ENCODE measurements around the gene TEPSIN. TPM values are rescaled to one million over a fixed set of nuclear protein-coding genes. Genes with fewer than 3 reads are reported as not detected.

The TEPSIN gene
- polyA plus RNA-seq, 4 donors: 19.3 to 89.9 (median 36.0) TPM

GRCh38 chr17:81210466-81210865, 28.4 kb downstream of the TEPSIN start:
- H3K9me3 ChIP-seq (ENCODE audit: control insufficient read depth in 2 of 2, insufficient read depth in 1 of 2, low read depth in 1 of 2, low read length in 1 of 2): no peaks in the 10 kb centered on the region
- H3K36me3 ChIP-seq (ENCODE audit: control insufficient read depth in 3 of 3, insufficient read depth in 2 of 3, low read depth in 1 of 3, low read length in 3 of 3): peaks cover 0 to 37% (median 0%) of the 10 kb centered on the region in 3 donors
- FAIRE-seq: no peak

GRCh38 chr17:81209141-81209540, 29.7 kb downstream of the TEPSIN start:
- Histone ChIP-seq H3K27me3 (ENCODE audit: control insufficient read depth in 3 of 3, insufficient read depth in 3 of 3, low read length in 3 of 3) (no peaks in the 10 kb centered on the region), H3K4me1 (ENCODE audit: control insufficient read depth in 3 of 3, insufficient read depth in 2 of 3, low read depth in 1 of 3, low read length in 2 of 3) (no peaks in the 10 kb centered on the region), H3K9me3 (ENCODE audit: control insufficient read depth in 2 of 2, insufficient read depth in 1 of 2, low read depth in 1 of 2, low read length in 1 of 2) (no peaks in the 10 kb centered on the region), H3K4me3 (ENCODE audit: low read depth in 1 of 3, low read length in 3 of 3) (no peak overlapping the region), H3K36me3 (ENCODE audit: control insufficient read depth in 3 of 3, insufficient read depth in 2 of 3, low read depth in 1 of 3, low read length in 3 of 3) (peaks cover 0 to 40% (median 0%) of the 10 kb centered on the region in 3 donors), H3K27ac (ENCODE audit: low read depth in 1 of 3, low read length in 2 of 3) (no peak overlapping the region)
- 96 to 97% (median 96%) methylated on average over 13 to 16 of the region's 16 CpGs for WGBS, 3 donors
- FAIRE-seq (no peak), DNase-seq (no peak)

More at GRCh38 chr17:81210466-81210865, 28.4 kb downstream of the TEPSIN start:
- Histone ChIP-seq H3K27me3 (ENCODE audit: control insufficient read depth in 3 of 3, insufficient read depth in 3 of 3, low read length in 3 of 3) (no peaks in the 10 kb centered on the region), H3K4me1 (ENCODE audit: control insufficient read depth in 3 of 3, insufficient read depth in 2 of 3, low read depth in 1 of 3, low read length in 2 of 3) (no peaks in the 10 kb centered on the region), H3K27ac (ENCODE audit: low read depth in 1 of 3, low read length in 2 of 3) (no peak overlapping the region), H3K4me3 (ENCODE audit: low read depth in 1 of 3, low read length in 3 of 3) (no peak overlapping the region)
- DNase-seq: no peak
- WGBS, 3 donors: 76 to 88% (median 81%) methylated on average over 10 of the region's 10 CpGs

- Histone ChIP-seq H3K36me3 (ENCODE audit: control insufficient read depth in 3 of 3, insufficient read depth in 2 of 3, low read depth in 1 of 3, low read length in 3 of 3) (peaks cover 0 to 43% (median 0%) of the 10 kb centered on the region in 3 donors), H3K9me3 (ENCODE audit: control insufficient read depth in 2 of 2, insufficient read depth in 1 of 2, low read depth in 1 of 2, low read length in 1 of 2) (no peaks in the 10 kb centered on the region), H3K4me3 (ENCODE audit: low read depth in 1 of 3, low read length in 3 of 3) (no peak overlapping the region), H3K4me1 (ENCODE audit: control insufficient read depth in 3 of 3, insufficient read depth in 2 of 3, low read depth in 1 of 3, low read length in 2 of 3) (no peaks in the 10 kb centered on the region), H3K27ac (ENCODE audit: low read depth in 1 of 3, low read length in 2 of 3) (no peak overlapping the region), H3K27me3 (ENCODE audit: control insufficient read depth in 3 of 3, insufficient read depth in 3 of 3, low read length in 3 of 3) (no peaks in the 10 kb centered on the region)
- DNase-seq (no peak), FAIRE-seq (no peak)
- WGBS, 3 donors: 94 to 96% (median 95%) methylated on average over 9 to 10 of the region's 10 CpGs
Observed at GRCh38 chr17:81208651-81209050, 30.2 kb downstream of the TEPSIN start.

GRCh38 chr17:81207610-81208581, 31.0 kb downstream of the TEPSIN start:
- 84 to 87% (median 84%) methylated on average over 20 to 21 of the region's 21 CpGs for WGBS, 3 donors
- no peaks in the 10 kb centered on the region for H3K4me1 ChIP-seq (ENCODE audit: control insufficient read depth in 3 of 3, insufficient read depth in 2 of 3, low read depth in 1 of 3, low read length in 2 of 3)
- H3K27me3 ChIP-seq (ENCODE audit: control insufficient read depth in 3 of 3, insufficient read depth in 3 of 3, low read length in 3 of 3): no peaks in the 10 kb centered on the region
- DNase-seq: no peak
- H3K36me3 ChIP-seq (ENCODE audit: control insufficient read depth in 3 of 3, insufficient read depth in 2 of 3, low read depth in 1 of 3, low read length in 3 of 3): peaks cover 0 to 51% (median 0%) of the 10 kb centered on the region in 3 donors
- FAIRE-seq: no peak
- no peak overlapping the region for H3K27ac ChIP-seq (ENCODE audit: low read depth in 1 of 3, low read length in 2 of 3)
- H3K9me3 ChIP-seq (ENCODE audit: control insufficient read depth in 2 of 2, insufficient read depth in 1 of 2, low read depth in 1 of 2, low read length in 1 of 2): no peaks in the 10 kb centered on the region
- H3K4me3 ChIP-seq (ENCODE audit: low read depth in 1 of 3, low read length in 3 of 3): no peak overlapping the region

GRCh38 chr17:81206657-81207056, 32.2 kb downstream of the TEPSIN start:
- Histone ChIP-seq H3K4me3 (ENCODE audit: low read depth in 1 of 3, low read length in 3 of 3) (no peak overlapping the region), H3K27me3 (ENCODE audit: control insufficient read depth in 3 of 3, insufficient read depth in 3 of 3, low read length in 3 of 3) (no peaks in the 10 kb centered on the region), H3K36me3 (ENCODE audit: control insufficient read depth in 3 of 3, insufficient read depth in 2 of 3, low read depth in 1 of 3, low read length in 3 of 3) (peaks cover 0 to 54% (median 0%) of the 10 kb centered on the region in 3 donors), H3K4me1 (ENCODE audit: control insufficient read depth in 3 of 3, insufficient read depth in 2 of 3, low read depth in 1 of 3, low read length in 2 of 3) (no peaks in the 10 kb centered on the region), H3K9me3 (ENCODE audit: control insufficient read depth in 2 of 2, insufficient read depth in 1 of 2, low read depth in 1 of 2, low read length in 1 of 2) (no peaks in the 10 kb centered on the region), H3K27ac (ENCODE audit: low read depth in 1 of 3, low read length in 2 of 3) (no peak overlapping the region)
- FAIRE-seq (no peak), DNase-seq (no peak)
- 94 to 96% (median 94%) methylated on average over 12 of the region's 12 CpGs for WGBS, 3 donors

- Histone ChIP-seq H3K4me1 (ENCODE audit: control insufficient read depth in 3 of 3, insufficient read depth in 2 of 3, low read depth in 1 of 3, low read length in 2 of 3) (no peaks in the 10 kb centered on the region), H3K27ac (ENCODE audit: low read depth in 1 of 3, low read length in 2 of 3) (no peak overlapping the region), H3K36me3 (ENCODE audit: control insufficient read depth in 3 of 3, insufficient read depth in 2 of 3, low read depth in 1 of 3, low read length in 3 of 3) (peaks cover 0 to 58% (median 0%) of the 10 kb centered on the region in 3 donors), H3K27me3 (ENCODE audit: control insufficient read depth in 3 of 3, insufficient read depth in 3 of 3, low read length in 3 of 3) (no peaks in the 10 kb centered on the region), H3K9me3 (ENCODE audit: control insufficient read depth in 2 of 2, insufficient read depth in 1 of 2, low read depth in 1 of 2, low read length in 1 of 2) (no peaks in the 10 kb centered on the region), H3K4me3 (ENCODE audit: low read depth in 1 of 3, low read length in 3 of 3) (no peak overlapping the region)
- FAIRE-seq (no peak), DNase-seq (no peak)
- 86 to 90% (median 88%) methylated on average over 4 of the region's 4 CpGs for WGBS, 3 donors
Observed at GRCh38 chr17:81206166-81206565, 32.7 kb downstream of the TEPSIN start.

- no peaks in the 10 kb centered on the region for H3K27me3 ChIP-seq (ENCODE audit: control insufficient read depth in 3 of 3, insufficient read depth in 3 of 3, low read length in 3 of 3)
- no peak for FAIRE-seq
- no peak for DNase-seq
- no peaks in the 10 kb centered on the region for H3K9me3 ChIP-seq (ENCODE audit: control insufficient read depth in 2 of 2, insufficient read depth in 1 of 2, low read depth in 1 of 2, low read length in 1 of 2)
- peaks cover 0 to 68% (median 0%) of the 10 kb centered on the region in 3 donors for H3K36me3 ChIP-seq (ENCODE audit: control insufficient read depth in 3 of 3, insufficient read depth in 2 of 3, low read depth in 1 of 3, low read length in 3 of 3)
- WGBS, 3 donors: 28 to 74% (median 49%) methylated on average over 10 of the region's 10 CpGs
- H3K27ac ChIP-seq (ENCODE audit: low read depth in 1 of 3, low read length in 2 of 3): no peak overlapping the region
- H3K4me3 ChIP-seq (ENCODE audit: low read depth in 1 of 3, low read length in 3 of 3): no peak overlapping the region
- no peaks in the 10 kb centered on the region for H3K4me1 ChIP-seq (ENCODE audit: control insufficient read depth in 3 of 3, insufficient read depth in 2 of 3, low read depth in 1 of 3, low read length in 2 of 3)
Observed at GRCh38 chr17:81204578-81204977, 34.3 kb downstream of the TEPSIN start.

- no peak for FAIRE-seq
- DNase-seq: no peak
- peaks cover 0 to 71% (median 0%) of the 10 kb centered on the region in 3 donors for H3K36me3 ChIP-seq (ENCODE audit: control insufficient read depth in 3 of 3, insufficient read depth in 2 of 3, low read depth in 1 of 3, low read length in 3 of 3)
- H3K27ac ChIP-seq (ENCODE audit: low read depth in 1 of 3, low read length in 2 of 3): no peak overlapping the region
- H3K27me3 ChIP-seq (ENCODE audit: control insufficient read depth in 3 of 3, insufficient read depth in 3 of 3, low read length in 3 of 3): no peaks in the 10 kb centered on the region
- H3K9me3 ChIP-seq (ENCODE audit: control insufficient read depth in 2 of 2, insufficient read depth in 1 of 2, low read depth in 1 of 2, low read length in 1 of 2): no peaks in the 10 kb centered on the region
- WGBS, 3 donors: 93 to 98% (median 95%) methylated on average over 20 of the region's 20 CpGs
- no peak overlapping the region for H3K4me3 ChIP-seq (ENCODE audit: low read depth in 1 of 3, low read length in 3 of 3)
- H3K4me1 ChIP-seq (ENCODE audit: control insufficient read depth in 3 of 3, insufficient read depth in 2 of 3, low read depth in 1 of 3, low read length in 2 of 3): no peaks in the 10 kb centered on the region
Observed at GRCh38 chr17:81203136-81203535, 35.7 kb downstream of the TEPSIN start.

All from small intestine (tissue), 7 donors.